Tibial nerve (tissue), 3 donors: ENCODE results near the gene NBEA.

Experiments
- POLR2A ChIP-seq, 2 donors: fragments of 450-650 bp; IDR thresholded peaks; one replicate each; pipeline ENCODE4 v1.6.1; 2017; ENCODE audit warnings: antibody characterized with exemption in 2 of 2, mild to moderate bottlenecking in 2 of 2, moderate library complexity in 2 of 2
- TF ChIP-seq, protein P1 (sequence below), 5 experiments: fragments of 200-600 bp in 3 of 5; fragments of 450-650 bp in 2 of 5; sonication (generic) in 3 of 5; IDR thresholded peaks; one replicate each; pipeline ENCODE4 v1.5.1; 2016 to 2019; ENCODE audit warnings: antibody characterized with exemption in 5 of 5, mild to moderate bottlenecking in 3 of 5, moderate library complexity in 2 of 5

DNA sequence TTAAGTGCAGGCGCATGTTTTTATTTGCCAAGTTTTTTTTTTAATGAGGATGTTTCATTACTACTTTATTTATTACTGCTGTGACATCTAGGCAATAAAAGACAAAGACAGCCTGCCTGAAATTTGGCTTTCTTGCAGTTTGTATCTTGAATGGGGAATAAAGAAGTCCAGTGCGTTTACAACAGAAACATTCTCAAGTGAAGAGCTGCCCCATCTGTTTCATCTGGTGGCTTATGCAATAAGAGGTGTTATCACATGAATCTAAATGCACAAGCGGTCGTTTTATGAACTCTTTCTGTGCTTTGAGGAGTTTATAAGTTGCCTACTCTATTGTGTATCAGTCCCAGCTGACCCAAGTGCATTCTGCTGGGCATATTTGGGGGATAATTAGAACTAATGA lies 547.0 kb downstream of the NBEA start:
- TF ChIP-seq, protein P1, sequence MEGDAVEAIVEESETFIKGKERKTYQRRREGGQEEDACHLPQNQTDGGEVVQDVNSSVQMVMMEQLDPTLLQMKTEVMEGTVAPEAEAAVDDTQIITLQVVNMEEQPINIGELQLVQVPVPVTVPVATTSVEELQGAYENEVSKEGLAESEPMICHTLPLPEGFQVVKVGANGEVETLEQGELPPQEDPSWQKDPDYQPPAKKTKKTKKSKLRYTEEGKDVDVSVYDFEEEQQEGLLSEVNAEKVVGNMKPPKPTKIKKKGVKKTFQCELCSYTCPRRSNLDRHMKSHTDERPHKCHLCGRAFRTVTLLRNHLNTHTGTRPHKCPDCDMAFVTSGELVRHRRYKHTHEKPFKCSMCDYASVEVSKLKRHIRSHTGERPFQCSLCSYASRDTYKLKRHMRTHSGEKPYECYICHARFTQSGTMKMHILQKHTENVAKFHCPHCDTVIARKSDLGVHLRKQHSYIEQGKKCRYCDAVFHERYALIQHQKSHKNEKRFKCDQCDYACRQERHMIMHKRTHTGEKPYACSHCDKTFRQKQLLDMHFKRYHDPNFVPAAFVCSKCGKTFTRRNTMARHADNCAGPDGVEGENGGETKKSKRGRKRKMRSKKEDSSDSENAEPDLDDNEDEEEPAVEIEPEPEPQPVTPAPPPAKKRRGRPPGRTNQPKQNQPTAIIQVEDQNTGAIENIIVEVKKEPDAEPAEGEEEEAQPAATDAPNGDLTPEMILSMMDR (IDR thresholded peaks at IDR 0.05), result no peak
- TF ChIP-seq POLR2A (IDR thresholded peaks at IDR 0.05), result no peak
